SH-SY5Y (cell line): ENCODE measurements around the gene VTCN1.

Experiments
- GATA2 ChIP-seq: IDR thresholded peaks from 2 replicates; pipeline ENCODE4 v1.6.1; 2011; ENCODE audit warnings: mild to moderate bottlenecking, low read depth, low read length
- GATA3 ChIP-seq: IDR thresholded peaks from 2 replicates; pipeline ENCODE4 v1.6.1; 2011; ENCODE audit warnings: low read depth, mild to moderate bottlenecking, low read length, moderate library complexity

GRCh38 chr1:117183112-117183511, 27.6 kb downstream of the VTCN1 start:
- no peak for TF ChIP-seq GATA2
- no peak for TF ChIP-seq GATA3
